Right lobe of liver (tissue), 6 donors: ENCODE results near the gene MAPK8IP3. TPM values are rescaled to one million over a fixed set of nuclear protein-coding genes. Genes with fewer than 3 reads are reported as not detected.

Experiments used
- ATAC-seq, 4 donors: fragments of 200-7000 bp; cut with Tn5 transposase; one replicate each; pipeline ENCODE4 v1.9.1; 2020; ENCODE audit warnings: mild to moderate bottlenecking in 4 of 4, moderate library complexity in 4 of 4
- DNase-seq, 3 donors: peaks; one replicate each; pipeline ENCODE4 v3.0.0-alpha.2; 2020
- H3K27ac ChIP-seq, 3 donors: fragments of 200-600 bp; one replicate each; pipeline ENCODE4 v1.8.0; 2022
- H3K27me3 ChIP-seq, 2 donors: fragments of 200-600 bp; one replicate each; pipeline ENCODE4 v1.8.0; 2022
- H3K36me3 ChIP-seq, 4 donors: fragments of 200-600 bp; sonication (generic) in 1 of 4; one replicate each; pipeline versions ENCODE4 v1.5.1 to v1.8.0; 2017 to 2022; ENCODE audit warnings: control low read depth in 1 of 4
- H3K4me1 ChIP-seq, 4 donors: fragments of 200-600 bp; sonication (generic) in 1 of 4; one replicate each; pipeline versions ENCODE4 v1.5.1 to v1.8.0; 2017 to 2022; ENCODE audit warnings: control low read depth in 1 of 4
- H3K4me3 ChIP-seq, 3 donors: fragments of 200-600 bp; one replicate each; pipeline ENCODE4 v1.8.0; 2022
- H3K9me3 ChIP-seq, 4 donors: fragments of 200-600 bp; sonication (generic) in 1 of 4; one replicate each; pipeline versions ENCODE4 v1.5.1 to v1.8.0; 2017 to 2022; ENCODE audit warnings: control low read depth in 1 of 4
- CTCF ChIP-seq, 4 donors: fragments of 200-600 bp in 3 of 4; fragments of 450-650 bp in 1 of 4; IDR thresholded peaks; one replicate each; pipeline versions ENCODE4 v1.5.1 to v1.8.0; 2016 to 2022; ENCODE audit warnings: antibody characterized with exemption in 4 of 4, mild to moderate bottlenecking in 2 of 4
- POLR2A ChIP-seq: fragments of 450-650 bp; IDR thresholded peaks from one replicate; pipeline ENCODE4 v1.6.1; 2017; ENCODE audit warnings: antibody characterized with exemption, mild to moderate bottlenecking
- WGBS: methylation state at CpG from one replicate; pipeline ENCODE4 v1.1.6; 2018; ENCODE audit warnings: low coverage, low lambda C conversion rate; ENCODE audit not compliant: insufficient coverage; ENCODE audit errors: missing lambda C conversion rate; 5-methylcytosine and 5-hydroxymethylcytosine counted together
- intact Hi-C, 2 donors: fragments of 100-400 bp; cut with DNase I; formaldehyde crosslinking; loops; one replicate each; pipeline versions ENCODE4 v1.11.2 to v1.14.1; 2022
- total RNA-seq, 6 experiments: library from RNA; depleted of rRNA in 2 of 6; stranded (reverse); fragments of >200 nt in 2 of 6; fragmentation: NEBNext Ultra II Directional in 3 of 6; extraction: Animal tissue kit (Norgen Biotek cat#: 25700) in 3 of 6; gene quantifications; one replicate each; pipeline versions ENCODE4 v1.1.0 to v1.2.4, GENCODE V29; 2016 to 2023
- donor health status: DM: no; HTN: yes; CAD: no.
- donor health status: DM: no; HTN: no; CAD: no.
- donor health status: DM: no; HTN: no; CAD: no.
- donor health status: DM: no; HTN: yes; CAD: no.
- donor health status: DM: no; HTN: yes; CAD: no.

The MAPK8IP3 gene
- total RNA-seq, 6 experiments from 2014 or later = 8.7 to 37.3 (median 23.0) TPM

- Histone ChIP-seq H3K9me3 (no peaks in the 10 kb centered on the region), H3K4me3 (no peak overlapping the region), H3K4me1 (no peaks in the 10 kb centered on the region), H3K36me3 (peaks cover 0 to 27% (median 8%) of the 10 kb centered on the region in 4 donors), H3K27me3 (no peaks in the 10 kb centered on the region), H3K27ac (no peak overlapping the region)
- TF ChIP-seq CTCF (IDR thresholded peaks at IDR 0.05) = no peak
- TF ChIP-seq POLR2A = no peak
- WGBS = no CpG with 5 or more reads among the region's 32 CpGs
- DNase-seq (no peak), ATAC-seq (no peak)
- intact Hi-C loops = no loop called here
These were observed 37.7 kb downstream of the MAPK8IP3 start for GRCh38 chr16:1743376-1744337.

- no peaks in the 10 kb centered on the region for H3K4me1 ChIP-seq
- ATAC-seq (no peak), DNase-seq (no peak)
- 93% methylated on average over 4 of the region's 24 CpGs for WGBS
- H3K9me3 ChIP-seq = no peaks in the 10 kb centered on the region
- peaks cover 0 to 34% (median 11%) of the 10 kb centered on the region in 4 donors for H3K36me3 ChIP-seq
- no peak for TF ChIP-seq CTCF (IDR thresholded peaks at IDR 0.05)
- TF ChIP-seq POLR2A = no peak
- no peak overlapping the region for H3K4me3 ChIP-seq
- H3K27ac ChIP-seq = no peak overlapping the region
- no peaks in the 10 kb centered on the region for H3K27me3 ChIP-seq
- intact Hi-C loops = no loop called here
These were observed 38.4 kb downstream of the MAPK8IP3 start for GRCh38 chr16:1744338-1744840.

- no peak for TF ChIP-seq CTCF (IDR thresholded peaks at IDR 0.05)
- no peak for TF ChIP-seq POLR2A
- 94% methylated on average over 10 of the region's 25 CpGs for WGBS
- no peaks in the 10 kb centered on the region for H3K9me3 ChIP-seq
- ATAC-seq (no peak), DNase-seq (no peak)
- H3K4me1 ChIP-seq = no peaks in the 10 kb centered on the region
- H3K36me3 ChIP-seq = peaks cover 0 to 42% (median 14%) of the 10 kb centered on the region in 4 donors
- intact Hi-C loops = no loop called here
- no peak overlapping the region for H3K4me3 ChIP-seq
- no peak overlapping the region for H3K27ac ChIP-seq
- H3K27me3 ChIP-seq = no peaks in the 10 kb centered on the region
These were observed 39.3 kb downstream of the MAPK8IP3 start for GRCh38 chr16:1745181-1745899.

GRCh38 chr16:1745900-1746692, 40.1 kb downstream of the MAPK8IP3 start:
- intact Hi-C loops = no loop called here
- H3K4me1 ChIP-seq = no peaks in the 10 kb centered on the region
- H3K27ac ChIP-seq = no peak overlapping the region
- peaks cover 0 to 46% (median 14%) of the 10 kb centered on the region in 4 donors for H3K36me3 ChIP-seq
- no peak for ATAC-seq
- no peak for DNase-seq
- no peaks in the 10 kb centered on the region for H3K9me3 ChIP-seq
- TF ChIP-seq POLR2A (no peak), CTCF (IDR thresholded peaks at IDR 0.05) (no peak)
- 85% methylated on average over 11 of the region's 29 CpGs for WGBS
- no peaks in the 10 kb centered on the region for H3K27me3 ChIP-seq
- no peak overlapping the region for H3K4me3 ChIP-seq
